HEK293 (cell line): ENCODE results near the gene CPNE2.

Experiments
- CTCF ChIA-PET: fragments of 350-600 bp; formaldehyde crosslinking; extraction: SDS; loops from one replicate; lab custom pipeline; 2021; ENCODE audit warnings: antibody characterized with exemption; lab: Yijun Ruan, JAX
- POLR2A ChIA-PET: fragments of 300-600 bp; formaldehyde crosslinking; extraction: SDS; loops from one replicate; lab custom pipeline; 2020; ENCODE audit warnings: antibody characterized with exemption, inconsistent platforms; lab: Yijun Ruan, JAX
- H3K27ac ChIP-seq: fragments of 200-500 bp; sonication (Bioruptor generic); 2 replicates; pipeline ENCODE4 v1.5.1; 2014; ENCODE audit warnings: low read depth, low read length, control low read depth, inconsistent platforms; ENCODE audit errors: extremely low read depth
- H3K36me3 ChIP-seq, 2 experiments: fragments of 200-500 bp in 1 of 2; sonication (Bioruptor generic) in 1 of 2; 1 replicate in 1 of 2; 2 replicates in 1 of 2; pipeline ENCODE4 v1.5.1; 2014 to 2017; ENCODE audit warnings: inconsistent platforms in 2 of 2, low read length in 2 of 2; ENCODE audit not compliant: control insufficient read depth in 2 of 2, insufficient read depth in 1 of 2
- H3K4me1 ChIP-seq: fragments of 200-500 bp; sonication (Bioruptor generic); 2 replicates; pipeline ENCODE4 v1.5.1; 2014; ENCODE audit warnings: mild to moderate bottlenecking, low read length, inconsistent platforms; ENCODE audit not compliant: control insufficient read depth, insufficient read depth
- H3K4me3 ChIP-seq: 2 replicates; pipeline ENCODE4 v1.5.1; 2011; ENCODE audit warnings: low read depth, mild to moderate bottlenecking, control low read depth, low read length, moderate library complexity
- H3K9me3 ChIP-seq: fragments of 200-500 bp; sonication (Bioruptor generic); 2 replicates; pipeline ENCODE4 v1.5.1; 2014; ENCODE audit warnings: low read depth, low read length, inconsistent platforms; ENCODE audit not compliant: control insufficient read depth, insufficient read depth
- GLI4 ChIP-seq: fragments of 450-650 bp; formaldehyde crosslinking; IDR thresholded peaks from 2 replicates; pipeline ENCODE4 v1.5.1; 2016; ENCODE audit warnings: missing biosample characterization, missing genetic modification characterization
- KLF16 ChIP-seq: fragments of 450-650 bp; formaldehyde crosslinking; IDR thresholded peaks from 2 replicates; pipeline ENCODE4 v1.5.1; 2017; ENCODE audit warnings: missing biosample characterization, missing genetic modification characterization
- MEIS1 ChIP-seq: sonication (generic); formaldehyde crosslinking; IDR thresholded peaks from 2 replicates; pipeline ENCODE4 v1.8.1; 2022; ENCODE audit warnings: missing genetic modification reagents, mild to moderate bottlenecking, borderline replicate concordance
- MYNN ChIP-seq: fragments of 450-650 bp; formaldehyde crosslinking; IDR thresholded peaks from 2 replicates; pipeline ENCODE4 v1.5.1; 2016; ENCODE audit warnings: missing biosample characterization, missing genetic modification characterization, borderline replicate concordance
- OSR2 ChIP-seq: fragments of 450-650 bp; formaldehyde crosslinking; IDR thresholded peaks from 2 replicates; pipeline ENCODE4 v1.5.1; 2016; ENCODE audit warnings: missing biosample characterization, missing genetic modification characterization
- OVOL3 ChIP-seq: fragments of 450-650 bp; formaldehyde crosslinking; IDR thresholded peaks from 2 replicates; pipeline ENCODE4 v1.5.1; 2016; ENCODE audit warnings: missing biosample characterization, missing genetic modification characterization
- PRDM1 ChIP-seq: fragments of 450-650 bp; formaldehyde crosslinking; IDR thresholded peaks from 2 replicates; pipeline ENCODE4; 2016; ENCODE audit warnings: missing biosample characterization, missing genetic modification characterization
- SETDB1 ChIP-seq: IDR thresholded peaks from one replicate; pipeline ENCODE4 v1.6.1; 2017; ENCODE audit warnings: mild to moderate bottlenecking, low read length, moderate library complexity, mixed read lengths; ENCODE audit not compliant: insufficient read length
- SP3 ChIP-seq: fragments of 450-650 bp; formaldehyde crosslinking; IDR thresholded peaks from 2 replicates; pipeline ENCODE4 v1.5.1; 2016; ENCODE audit warnings: missing biosample characterization, missing genetic modification characterization
- TRIM28 ChIP-seq: IDR thresholded peaks from 2 replicates; pipeline ENCODE4 v1.6.1; 2011; ENCODE audit warnings: low read length, control low read depth, borderline replicate concordance
- ZBTB1 ChIP-seq: fragments of 450-650 bp; formaldehyde crosslinking; IDR thresholded peaks from 2 replicates; pipeline ENCODE4 v1.5.1; 2016; ENCODE audit warnings: missing biosample characterization, missing genetic modification characterization
- ZFP3 ChIP-seq: fragments of 450-650 bp; formaldehyde crosslinking; IDR thresholded peaks from 2 replicates; pipeline ENCODE4 v1.5.1; 2016; ENCODE audit warnings: low read depth, missing biosample characterization, missing genetic modification characterization
- ZNF112 ChIP-seq: fragments of 450-650 bp; formaldehyde crosslinking; IDR thresholded peaks from 2 replicates; pipeline ENCODE4 v1.5.0; 2017; ENCODE audit warnings: missing biosample characterization, missing genetic modification characterization
- ZNF133 ChIP-seq: fragments of 450-650 bp; formaldehyde crosslinking; IDR thresholded peaks from 2 replicates; pipeline ENCODE4 v1.5.1; 2016; ENCODE audit warnings: missing biosample characterization, missing genetic modification characterization
- ZNF16 ChIP-seq: fragments of 450-650 bp; formaldehyde crosslinking; IDR thresholded peaks from 2 replicates; pipeline ENCODE4 v1.5.1; 2016; ENCODE audit warnings: low read depth, missing biosample characterization, missing genetic modification characterization
- ZNF169 ChIP-seq: fragments of 450-650 bp; formaldehyde crosslinking; IDR thresholded peaks from 2 replicates; pipeline ENCODE4 v1.5.1; 2016; ENCODE audit warnings: missing biosample characterization, missing genetic modification characterization
- ZNF202 ChIP-seq: fragments of 450-650 bp; formaldehyde crosslinking; IDR thresholded peaks from 2 replicates; pipeline ENCODE4 v1.5.1; 2016; ENCODE audit warnings: missing biosample characterization, missing genetic modification characterization, borderline replicate concordance
- ZNF221 ChIP-seq: fragments of 450-650 bp; formaldehyde crosslinking; IDR thresholded peaks from 2 replicates; pipeline ENCODE4 v1.5.1; 2017; ENCODE audit warnings: missing biosample characterization, missing genetic modification characterization, borderline replicate concordance
- ZNF274 ChIP-seq, 2 experiments: fragments of 200-500 bp in 1 of 2; fragments of 450-650 bp in 1 of 2; sonication (Bioruptor generic) in 1 of 2; formaldehyde crosslinking in 1 of 2; IDR thresholded peaks; 2 replicates each; pipeline versions ENCODE4 v1.5.1 to v1.6.1; 2014 to 2016; ENCODE audit warnings: borderline replicate concordance in 1 of 2, inconsistent platforms in 1 of 2, low read length in 1 of 2, missing biosample characterization in 1 of 2, missing genetic modification characterization in 1 of 2
- ZNF324 ChIP-seq: fragments of 450-650 bp; formaldehyde crosslinking; IDR thresholded peaks from 2 replicates; pipeline ENCODE4 v1.5.1; 2016; ENCODE audit warnings: missing biosample characterization, missing genetic modification characterization
- ZNF394 ChIP-seq: fragments of 450-650 bp; formaldehyde crosslinking; IDR thresholded peaks from 2 replicates; pipeline ENCODE4 v1.5.1; 2016; ENCODE audit warnings: missing biosample characterization, missing genetic modification characterization, mild to moderate bottlenecking, moderate library complexity, borderline replicate concordance
- ZNF426 ChIP-seq: fragments of 450-650 bp; formaldehyde crosslinking; IDR thresholded peaks from 2 replicates; pipeline ENCODE4 v1.5.1; 2017; ENCODE audit warnings: missing biosample characterization, missing genetic modification characterization, mild to moderate bottlenecking, inconsistent platforms, moderate library complexity
- ZNF501 ChIP-seq: fragments of 450-650 bp; formaldehyde crosslinking; IDR thresholded peaks from 2 replicates; pipeline ENCODE4 v1.5.1; 2016; ENCODE audit warnings: missing biosample characterization, missing genetic modification characterization
- ZNF555 ChIP-seq: fragments of 450-650 bp; formaldehyde crosslinking; conservative IDR thresholded peaks from 2 replicates; pipeline ENCODE4 v1.5.1; 2017; ENCODE audit warnings: missing biosample characterization, mild to moderate bottlenecking, missing genetic modification characterization, inconsistent platforms
- ZNF621 ChIP-seq: fragments of 450-650 bp; formaldehyde crosslinking; IDR thresholded peaks from 2 replicates; pipeline ENCODE4 v1.5.1; 2017; ENCODE audit warnings: missing biosample characterization, missing genetic modification characterization
- ZNF624 ChIP-seq: fragments of 450-650 bp; formaldehyde crosslinking; IDR thresholded peaks from 2 replicates; pipeline ENCODE4 v1.5.1; 2017; ENCODE audit warnings: missing biosample characterization, missing genetic modification characterization
- ZNF792 ChIP-seq: fragments of 450-650 bp; formaldehyde crosslinking; IDR thresholded peaks from 2 replicates; pipeline ENCODE4 v1.5.1; 2016; ENCODE audit warnings: missing biosample characterization, missing genetic modification characterization
- ZNF837 ChIP-seq: fragments of 450-650 bp; formaldehyde crosslinking; IDR thresholded peaks from 2 replicates; pipeline ENCODE4 v1.5.1; 2016; ENCODE audit warnings: missing biosample characterization, missing genetic modification characterization
- ZXDB ChIP-seq: fragments of 450-650 bp; formaldehyde crosslinking; IDR thresholded peaks from 2 replicates; pipeline ENCODE4 v1.5.1; 2016; ENCODE audit warnings: missing biosample characterization, missing genetic modification characterization
- TF ChIP-seq, protein P1 (sequence below): fragments of 450-650 bp; formaldehyde crosslinking; optimal IDR thresholded peaks from 2 replicates; pipeline ENCODE3; 2016; ENCODE audit warnings: missing biosample characterization, mild to moderate bottlenecking, missing genetic modification characterization
- TF ChIP-seq, protein P2 (sequence below): fragments of 450-650 bp; formaldehyde crosslinking; IDR thresholded peaks from 2 replicates; pipeline ENCODE4 v1.5.1; 2016; ENCODE audit warnings: missing biosample characterization, missing genetic modification characterization

The CPNE2 gene

GRCh38 chr16:57067347-57067746 lies 25.0 kb upstream of the CPNE2 start:
- Histone ChIP-seq H3K9me3 (no peaks in the 10 kb centered on the region), H3K36me3 (no peaks in the 10 kb centered on the region), H3K4me1 (no peaks in the 10 kb centered on the region), H3K27ac (no peak overlapping the region), H3K4me3 (no peak overlapping the region)
- POLR2A ChIA-PET, result no interaction called here
- CTCF ChIA-PET, result interaction anchor here (2.4 kb wide), 1 partner anchor 17 kb away, joined by 10 read pairs; no protein-coding TSS in a partner anchor
- TF ChIP-seq MEIS1, result no peak
- TF ChIP-seq ZNF555 (tag by site-specific recombination), result no peak
- no peak for TF ChIP-seq OVOL3 (tag by site-specific recombination)
- no peak for TF ChIP-seq ZNF624 (tag by site-specific recombination)
- no peak for TF ChIP-seq KLF16 (tag by site-specific recombination)
- TF ChIP-seq SP3, result no peak
- TF ChIP-seq ZXDB (tag by site-specific recombination), result no peak
- no peak for TF ChIP-seq ZNF792
- no peak for TF ChIP-seq ZNF274 (IDR thresholded peaks at IDR 0.05; ENCODE audit: low read length)
- TF ChIP-seq ZNF274 (tag by site-specific recombination; IDR thresholded peaks at IDR 0.05; ENCODE audit: borderline replicate concordance), result no peak
- no peak for TF ChIP-seq SETDB1
- no peak for TF ChIP-seq MYNN (tag by site-specific recombination)
- TF ChIP-seq TRIM28, result no peak
- no peak for TF ChIP-seq ZNF169

GRCh38 chr16:57069053-57069452 lies 23.3 kb upstream of the CPNE2 start:
- ChIA-PET POLR2A (no interaction called here), CTCF (interaction anchor here (0.8 kb wide), 1 partner anchor 105 kb away, joined by 3 read pairs; no protein-coding TSS in a partner anchor)
- TF ChIP-seq ZNF426 (no peak), ZNF394 (tag by site-specific recombination) (no peak), ZNF501 (tag by site-specific recombination) (no peak), ZNF324 (no peak), SETDB1 (no peak), ZNF621 (tag by site-specific recombination) (no peak), ZNF221 (tag by site-specific recombination) (no peak)
- TF ChIP-seq, protein P1, sequence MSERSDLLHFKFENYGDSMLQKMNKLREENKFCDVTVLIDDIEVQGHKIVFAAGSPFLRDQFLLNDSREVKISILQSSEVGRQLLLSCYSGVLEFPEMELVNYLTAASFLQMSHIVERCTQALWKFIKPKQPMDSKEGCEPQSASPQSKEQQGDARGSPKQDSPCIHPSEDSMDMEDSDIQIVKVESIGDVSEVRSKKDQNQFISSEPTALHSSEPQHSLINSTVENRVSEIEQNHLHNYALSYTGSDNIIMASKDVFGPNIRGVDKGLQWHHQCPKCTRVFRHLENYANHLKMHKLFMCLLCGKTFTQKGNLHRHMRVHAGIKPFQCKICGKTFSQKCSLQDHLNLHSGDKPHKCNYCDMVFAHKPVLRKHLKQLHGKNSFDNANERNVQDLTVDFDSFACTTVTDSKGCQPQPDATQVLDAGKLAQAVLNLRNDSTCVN (tag by site-specific recombination), result no peak

GRCh38 chr16:57069635-57070370 lies 22.6 kb upstream of the CPNE2 start:
- ChIA-PET POLR2A (no interaction called here), CTCF (interaction anchor here (0.8 kb wide), 1 partner anchor 106 kb away, joined by 3 read pairs; no protein-coding TSS in a partner anchor)

More at GRCh38 chr16:57069053-57069452, 23.3 kb upstream of the CPNE2 start:
- Histone ChIP-seq H3K36me3 (no peaks in the 10 kb centered on the region), H3K9me3 (no peaks in the 10 kb centered on the region), H3K4me3 (no peak overlapping the region), H3K4me1 (no peaks in the 10 kb centered on the region), H3K27ac (no peak overlapping the region)

More at GRCh38 chr16:57069635-57070370, 22.6 kb upstream of the CPNE2 start:
- H3K9me3 ChIP-seq, result no peaks in the 10 kb centered on the region
- TF ChIP-seq PRDM1 (tag by site-specific recombination), result no peak
- TF ChIP-seq ZNF837 (tag by site-specific recombination), result no peak
- TF ChIP-seq ZNF112 (tag by site-specific recombination), result no peak
- TF ChIP-seq ZNF16 (tag by site-specific recombination), result no peak
- TF ChIP-seq ZFP3 (tag by site-specific recombination), result no peak
- no peak for TF ChIP-seq ZBTB1 (tag by site-specific recombination)
- TF ChIP-seq, protein P2, sequence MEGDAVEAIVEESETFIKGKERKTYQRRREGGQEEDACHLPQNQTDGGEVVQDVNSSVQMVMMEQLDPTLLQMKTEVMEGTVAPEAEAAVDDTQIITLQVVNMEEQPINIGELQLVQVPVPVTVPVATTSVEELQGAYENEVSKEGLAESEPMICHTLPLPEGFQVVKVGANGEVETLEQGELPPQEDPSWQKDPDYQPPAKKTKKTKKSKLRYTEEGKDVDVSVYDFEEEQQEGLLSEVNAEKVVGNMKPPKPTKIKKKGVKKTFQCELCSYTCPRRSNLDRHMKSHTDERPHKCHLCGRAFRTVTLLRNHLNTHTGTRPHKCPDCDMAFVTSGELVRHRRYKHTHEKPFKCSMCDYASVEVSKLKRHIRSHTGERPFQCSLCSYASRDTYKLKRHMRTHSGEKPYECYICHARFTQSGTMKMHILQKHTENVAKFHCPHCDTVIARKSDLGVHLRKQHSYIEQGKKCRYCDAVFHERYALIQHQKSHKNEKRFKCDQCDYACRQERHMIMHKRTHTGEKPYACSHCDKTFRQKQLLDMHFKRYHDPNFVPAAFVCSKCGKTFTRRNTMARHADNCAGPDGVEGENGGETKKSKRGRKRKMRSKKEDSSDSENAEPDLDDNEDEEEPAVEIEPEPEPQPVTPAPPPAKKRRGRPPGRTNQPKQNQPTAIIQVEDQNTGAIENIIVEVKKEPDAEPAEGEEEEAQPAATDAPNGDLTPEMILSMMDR (tag by site-specific recombination), result no peak
- no peak for TF ChIP-seq GLI4 (tag by site-specific recombination)
- no peak for TF ChIP-seq ZNF133 (tag by site-specific recombination)
- no peak for TF ChIP-seq OSR2 (tag by site-specific recombination)
- no peak for TF ChIP-seq ZNF202 (tag by site-specific recombination)
- TF ChIP-seq, all 188 proteins: peak for 0
- Histone ChIP-seq H3K4me3 (no peak overlapping the region), H3K36me3 (no peaks in the 10 kb centered on the region), H3K27ac (no peak overlapping the region), H3K4me1 (no peaks in the 10 kb centered on the region)
